Endothelial cell of umbilical vein (primary cell): Measurements from ENCODE around the gene PYGB. TPM values are rescaled to one million over a fixed set of nuclear protein-coding genes. Genes with fewer than 3 reads are reported as not detected.

Experiments
- BruUV-seq: library from RNA; stranded (reverse); fragments of 400-500 nt; replicated peaks from 2 replicates; lab custom pipeline; 2021; lab: Mats Ljungman, UMichigan
- CTCF ChIA-PET: fragments of 300-600, 350-600 bp; sonication (Branson Sonifier 250); formaldehyde crosslinking; loops from one replicate; lab custom pipeline; 2021; ENCODE audit warnings: antibody characterized with exemption, inconsistent platforms; lab: Charles Lee
- POLR2A ChIA-PET: fragments of 300-600, 350-600 bp; sonication (Branson Sonifier 250); formaldehyde crosslinking; loops from one replicate; lab custom pipeline; 2021; ENCODE audit warnings: antibody characterized with exemption, inconsistent platforms; lab: Charles Lee
- DNase-seq: peaks from one replicate; pipeline ENCODE4 v3.0.0-alpha.2; 2011; ENCODE audit warnings: low read depth, low spot score
- FAIRE-seq: peaks from 2 replicates; lab custom pipeline; 2011; peaks lifted over from hg19 to GRCh38; lab: Jason Lieb, UNC
- H2AFZ ChIP-seq: 2 replicates; pipeline ENCODE4 v1.6.0; 2012; ENCODE audit warnings: low read depth, low read length, control low read depth, inconsistent platforms
- H3K27ac ChIP-seq: 2 replicates; pipeline ENCODE4 v1.5.1; 2011; ENCODE audit warnings: low read depth, mild to moderate bottlenecking, control low read depth, low read length, moderate library complexity; ENCODE audit not compliant: insufficient read depth
- H3K27me3 ChIP-seq, 2 experiments: 2 replicates each; pipeline versions ENCODE4 v1.6.0 to v1.6.1; 2011; ENCODE audit warnings: low read length in 2 of 2, mixed read lengths in 1 of 2; ENCODE audit not compliant: control insufficient read depth in 2 of 2, insufficient read depth in 2 of 2
- H3K36me3 ChIP-seq, 2 experiments: 2 replicates in 1 of 2; 3 replicates in 1 of 2; pipeline ENCODE4 v1.5.1; 2011; ENCODE audit warnings: low read length in 2 of 2, mild to moderate bottlenecking in 1 of 2, moderate library complexity in 1 of 2; ENCODE audit not compliant: control insufficient read depth in 2 of 2, insufficient read depth in 2 of 2; ENCODE audit errors: extremely low read depth in 1 of 2
- H3K4me1 ChIP-seq: 3 replicates; pipeline ENCODE4 v1.5.1; 2011; ENCODE audit warnings: mild to moderate bottlenecking, low read length; ENCODE audit not compliant: control insufficient read depth, insufficient read depth; ENCODE audit errors: extremely low read depth
- H3K4me2 ChIP-seq: 2 replicates; pipeline ENCODE4 v1.6.1; 2011; ENCODE audit warnings: low read length, control low read depth, mixed read lengths; ENCODE audit not compliant: insufficient read depth
- H3K4me3 ChIP-seq, 3 experiments: fragments of 200-600 bp in 1 of 3; sonication (generic), shearing (Covaris generic) in 1 of 3; replicated peaks in 1 of 3; 2 replicates each; pipeline ENCODE4 v1.5.1; 2011 to 2016; ENCODE audit warnings: control low read depth in 3 of 3, low read length in 3 of 3, mild to moderate bottlenecking in 2 of 3, inconsistent platforms in 1 of 3, low read depth in 1 of 3, moderate library complexity in 1 of 3; ENCODE audit not compliant: insufficient read depth in 1 of 3
- H3K79me2 ChIP-seq: 2 replicates; pipeline ENCODE4 v1.6.0; 2012; ENCODE audit warnings: low read length, inconsistent platforms; ENCODE audit not compliant: control insufficient read depth, insufficient read depth
- H3K9ac ChIP-seq: replicated peaks from 2 replicates; pipeline ENCODE3; 2011; ENCODE audit warnings: low read length, control low read depth; ENCODE audit not compliant: insufficient read depth; ENCODE audit errors: extremely low read depth
- H3K9me1 ChIP-seq: replicated peaks from 3 replicates; pipeline ENCODE4 v1.6.0; 2011; ENCODE audit warnings: mild to moderate bottlenecking, low read length; ENCODE audit not compliant: control insufficient read depth, insufficient read depth; ENCODE audit errors: extremely low read depth
- H3K9me3 ChIP-seq: replicated peaks from 2 replicates; pipeline ENCODE4 v1.5.1; 2012; ENCODE audit warnings: low read length, inconsistent platforms; ENCODE audit not compliant: control insufficient read depth, insufficient read depth
- H4K20me1 ChIP-seq: replicated peaks from 2 replicates; pipeline ENCODE3; 2011; ENCODE audit warnings: mild to moderate bottlenecking, low read length; ENCODE audit not compliant: control insufficient read depth, insufficient read depth; ENCODE audit errors: extremely low read depth
- EZH2 ChIP-seq: IDR thresholded peaks from 2 replicates; pipeline ENCODE4 v1.6.1; 2012; ENCODE audit warnings: borderline replicate concordance, low read depth, mild to moderate bottlenecking, moderate library complexity, low read length, inconsistent platforms; ENCODE audit not compliant: severe bottlenecking
- FOS ChIP-seq: IDR thresholded peaks from 2 replicates; pipeline ENCODE4 v1.6.1; 2011; ENCODE audit warnings: mild to moderate bottlenecking, low read length, moderate library complexity, borderline replicate concordance; ENCODE audit not compliant: insufficient read depth
- GATA2 ChIP-seq: IDR thresholded peaks from 2 replicates; pipeline ENCODE4 v1.7.0; 2011; ENCODE audit warnings: low read depth, mild to moderate bottlenecking, moderate library complexity, mixed read lengths, low read length; ENCODE audit not compliant: insufficient read length, insufficient read depth
- MYC ChIP-seq: IDR thresholded peaks from one replicate; pipeline ENCODE4 v1.6.1; 2011; ENCODE audit warnings: mild to moderate bottlenecking, low read depth, low read length
- POLR2A ChIP-seq: IDR thresholded peaks from 2 replicates; pipeline ENCODE4 v1.6.1; 2012; ENCODE audit warnings: low read depth, mild to moderate bottlenecking, control low read depth, low read length
- POLR2AphosphoS5 ChIP-seq: IDR thresholded peaks from 2 replicates; pipeline ENCODE4 v1.6.1; 2012; ENCODE audit warnings: low read depth, mild to moderate bottlenecking, control low read depth, low read length, moderate library complexity; ENCODE audit not compliant: insufficient read depth
- dilution Hi-C: fragments of 300-500 bp; cut with MboI; formaldehyde crosslinking; loops from one replicate; pipeline ENCODE4 v1.15.0; 2019; ENCODE audit warnings: low sequenced_read_pairs; ENCODE audit not compliant: extremely low pct_ligation_motif_present
- intact Hi-C: fragments of 100-400 bp; cut with micrococcal nuclease; formaldehyde crosslinking; loops from one replicate; pipeline ENCODE4 v1.10.0; 2022
- polyA plus RNA-seq, 4 experiments: library from polyadenylated mRNA; depleted of rRNA in 3 of 4; stranded (reverse) in 3 of 4; unstranded in 1 of 4; fragments of >200 nt; gene quantifications; 2 replicates each; pipeline versions ENCODE4 v1.2.1 to v1.2.3, GENCODE V29; 2011 to 2012; ENCODE audit warnings: missing spikeins in 1 of 4
- total RNA-seq: library from RNA; stranded (reverse); gene quantifications from 2 replicates; pipeline ENCODE4 v1.2.3, GENCODE V29; 2021
- TF ChIP-seq, protein P1 (sequence below): IDR thresholded peaks from 2 replicates; pipeline ENCODE4 v1.6.1; 2011; ENCODE audit not compliant: insufficient read depth, insufficient read length

PYGB gene
- total and polyA plus RNA-seq, 2 donors (not counting 3 experiments of a cell fraction or from before 2014, with no cell fraction given), result 36.1 to 60.2 TPM

DNA sequence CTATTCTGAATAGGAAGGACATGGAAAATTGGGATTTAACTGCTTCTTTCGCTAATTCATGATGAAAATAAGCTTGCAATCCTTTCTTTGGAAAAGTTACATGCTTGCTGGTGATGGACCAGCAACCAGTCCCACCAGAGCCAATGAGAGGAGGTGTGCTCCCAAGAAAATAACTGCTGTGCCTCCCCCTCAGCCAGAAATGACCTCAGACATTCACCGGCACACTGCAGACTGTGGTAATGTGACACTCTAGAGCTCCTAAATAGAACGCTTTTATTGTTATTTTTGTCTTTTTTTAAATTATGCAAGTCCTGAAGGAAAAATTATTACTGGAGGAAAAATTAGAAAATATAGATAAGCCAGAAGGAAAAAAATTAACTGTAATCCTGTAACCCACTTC lies 2.6 kb downstream of the PYGB start:
- H3K9ac ChIP-seq, result no peak overlapping the region
- peaks cover 64% of the 10 kb centered on the region for H3K79me2 ChIP-seq
- H3K9me1 ChIP-seq, result no peaks in the 10 kb centered on the region
- no peak for TF ChIP-seq POLR2AphosphoS5
- TF ChIP-seq, protein P1, sequence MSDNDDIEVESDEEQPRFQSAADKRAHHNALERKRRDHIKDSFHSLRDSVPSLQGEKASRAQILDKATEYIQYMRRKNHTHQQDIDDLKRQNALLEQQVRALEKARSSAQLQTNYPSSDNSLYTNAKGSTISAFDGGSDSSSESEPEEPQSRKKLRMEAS, result no peak
- no peak for TF ChIP-seq POLR2A
- no peak for TF ChIP-seq MYC
- no peak for TF ChIP-seq FOS
- no peak for TF ChIP-seq EZH2
- TF ChIP-seq GATA2, result no peak
- no peak overlapping the region for H3K4me2 ChIP-seq
- no peak overlapping the region for H3K27ac ChIP-seq
- no peak overlapping the region for H2AFZ ChIP-seq
- H4K20me1 ChIP-seq, result no peaks in the 10 kb centered on the region
- H3K9me3 ChIP-seq, result no peaks in the 10 kb centered on the region
- ChIA-PET POLR2A (no interaction called here), CTCF (interaction anchor here (1.1 kb wide), 1 partner anchor 19 kb away, joined by 3 read pairs; no protein-coding TSS in a partner anchor)
- peaks cover 11% of the 10 kb centered on the region for H3K4me1 ChIP-seq
- intact Hi-C loops, result no loop called here
- BruUV-seq, result no TSS peak
- no peaks in the 10 kb centered on the region for H3K27me3 ChIP-seq
- no peak for DNase-seq
- dilution Hi-C loops, result no loop called here
- H3K36me3 ChIP-seq, result peaks cover 0 to 3% of the 10 kb centered on the region in 2 experiments
- no peak overlapping the region for H3K4me3 ChIP-seq
- no peak for FAIRE-seq

DNA sequence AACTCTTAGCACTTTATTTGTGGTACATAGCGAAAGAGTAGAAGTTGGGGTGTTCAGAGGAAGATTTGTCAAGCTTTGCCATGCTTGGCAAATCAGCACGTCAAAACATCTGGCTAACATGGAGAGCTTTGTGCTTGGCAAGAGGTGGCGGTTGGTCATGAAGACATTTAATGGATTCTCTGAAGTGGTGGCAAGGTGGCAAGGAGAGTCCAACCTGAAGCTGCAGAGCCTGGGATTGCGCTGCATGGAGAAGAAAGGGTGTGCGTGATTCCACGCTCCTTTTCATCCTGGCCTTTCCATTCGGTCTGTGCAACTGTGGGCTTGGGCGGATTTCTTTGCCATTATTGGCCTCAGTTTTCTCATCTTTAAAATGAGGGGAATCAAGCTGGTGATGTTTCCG lies 3.1 kb downstream of the PYGB start:
- Histone ChIP-seq H3K27ac (no peak overlapping the region), H3K9ac (no peak overlapping the region), H2AFZ (no peak overlapping the region), H3K4me2 (no peak overlapping the region), H3K79me2 (peaks cover 66% of the 10 kb centered on the region), H3K36me3 (peaks cover 0 to 3% of the 10 kb centered on the region in 2 experiments), H4K20me1 (no peaks in the 10 kb centered on the region), H3K27me3 (no peaks in the 10 kb centered on the region), H3K4me1 (peaks cover 11% of the 10 kb centered on the region), H3K9me1 (no peaks in the 10 kb centered on the region), H3K9me3 (no peaks in the 10 kb centered on the region), H3K4me3 (no peak overlapping the region)
- intact Hi-C loops (no loop called here), dilution Hi-C loops (no loop called here)
- POLR2A ChIA-PET, result no interaction called here
- FAIRE-seq (no peak), DNase-seq (no peak)
- CTCF ChIA-PET, result interaction anchor here (1.0 to 1.1 kb wide), 2 partner anchors 8 to 18 kb away, joined by 3 read pairs; no protein-coding TSS in a partner anchor
- TF ChIP-seq FOS, result no peak
- BruUV-seq, result no TSS peak
